ENCODE measurements around the gene GID8. TPM values are rescaled to one million over a fixed set of nuclear protein-coding genes. Genes with fewer than 3 reads are reported as not detected.

The GID8 gene
- total and polyA plus RNA-seq, 2 of the 13 experiments (the other 11 are each of a cell fraction or from before 2014, with no cell fraction given), result 39.6 to 59.8 TPM

DNA sequence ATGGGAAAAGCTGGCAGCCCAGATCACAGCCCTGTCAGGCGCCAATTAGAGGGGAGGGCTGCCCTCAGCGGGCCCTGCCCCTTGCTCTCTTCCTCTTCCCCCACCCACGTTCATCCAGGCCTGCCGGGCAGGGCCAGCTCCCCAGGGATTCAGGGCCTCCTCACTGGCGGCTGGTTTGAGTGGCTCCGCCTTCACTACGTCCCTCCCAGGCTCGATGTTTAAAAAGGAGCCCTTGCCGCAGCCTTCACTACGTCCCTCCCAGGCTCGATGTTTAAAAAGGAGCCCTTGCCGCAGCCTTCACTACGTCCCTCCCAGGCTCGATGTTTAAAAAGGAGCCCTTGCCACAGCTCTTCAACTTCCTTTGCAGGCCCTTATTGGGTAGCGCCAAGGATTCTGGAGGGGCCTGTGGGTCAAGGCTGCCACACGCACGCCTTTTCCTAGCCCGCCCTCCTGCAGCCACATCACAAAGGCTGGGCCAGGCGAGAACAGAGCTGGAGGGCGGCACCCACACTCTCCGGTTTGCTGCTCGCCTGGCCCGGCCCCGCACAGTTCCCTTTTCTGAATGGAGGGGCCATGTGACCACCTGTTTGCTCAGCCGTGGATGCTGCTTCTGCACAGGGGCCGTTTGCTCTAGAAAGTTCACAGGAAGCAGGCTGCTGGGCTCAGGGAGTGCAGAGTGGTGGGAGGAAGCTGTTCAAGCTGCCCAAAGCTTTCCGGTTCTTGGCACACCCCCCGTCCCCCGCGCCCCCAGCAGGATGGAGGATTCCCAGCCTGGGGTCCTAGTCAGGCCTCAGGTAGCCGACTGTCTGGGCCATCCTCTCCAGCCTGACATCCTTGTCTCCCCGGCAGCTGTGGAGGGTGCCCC, 16.1 kb downstream of the GID8 start (continued):
- TF ChIP-seq ARHGAP35 (CRISPR knock-in tag; IDR thresholded peaks at IDR 0.05; ENCODE audit: borderline replicate concordance) (peak; percentile 99), HNF4G (IDR thresholded peaks at IDR 0.05; ENCODE audit: borderline replicate concordance, low read depth, low read length) (no peak; the same call in 1 of the 2 replicates), HNF4G (CRISPR knock-in tag; IDR thresholded peaks at IDR 0.05; ENCODE audit: borderline replicate concordance, low read depth) (peak; percentile 75), RFXANK (CRISPR knock-in tag; IDR thresholded peaks at IDR 0.05) (peak; percentile 83; the same call in 1 of the 2 replicates), ZBTB3 (CRISPR knock-in tag; IDR thresholded peaks at IDR 0.05; ENCODE audit: borderline replicate concordance, low read depth) (no peak), TOE1 (CRISPR knock-in tag; IDR thresholded peaks at IDR 0.05) (no peak; the same call in 1 of the 2 replicates), SMYD3 (CRISPR knock-in tag; IDR thresholded peaks at IDR 0.05) (peak; percentile 98), CBX2 (IDR thresholded peaks at IDR 0.05; ENCODE audit: low read depth, low read length) (no peak; the same call in 1 of the 2 replicates), CBX2 (CRISPR knock-in tag; IDR thresholded peaks at IDR 0.05; ENCODE audit: low read depth) (peak; percentile 99; the same call in 1 of the 2 replicates), WIZ (CRISPR knock-in tag; IDR thresholded peaks at IDR 0.05) (peak; percentile 87), ZNF282 (IDR thresholded peaks at IDR 0.05; ENCODE audit: partially characterized antibody) (no peak), SMARCC2 (IDR thresholded peaks at IDR 0.05) (no peak), ZNF326 (CRISPR knock-in tag; IDR thresholded peaks at IDR 0.05; ENCODE audit: borderline replicate concordance) (0 out of 2 replicates have a peak, but pooled peaks have one; percentile 41), CHD4 (IDR thresholded peaks at IDR 0.05; ENCODE audit: borderline replicate concordance, low read length) (no peak; the same call in 1 of the 2 replicates), ZNF776 (CRISPR knock-in tag; IDR thresholded peaks at IDR 0.05) (no peak; the same call in 1 of the 2 replicates), ZNF788 (CRISPR knock-in tag; IDR thresholded peaks at IDR 0.05; ENCODE audit: borderline replicate concordance) (peak; percentile 92), PAF1 (CRISPR knock-in tag; IDR thresholded peaks at IDR 0.05) (no peak), ZNF644 (CRISPR knock-in tag; IDR thresholded peaks at IDR 0.05; ENCODE audit: low read depth) (no peak), ZFP82 (CRISPR knock-in tag; IDR thresholded peaks at IDR 0.05; ENCODE audit: borderline replicate concordance) (peak; percentile 95), ZNF230 (CRISPR knock-in tag; IDR thresholded peaks at IDR 0.05) (peak; percentile 98), PCBP2 (optimal IDR thresholded peaks at IDR 0.05; ENCODE audit: low read depth, low read length, poor library complexity, severe bottlenecking) (no peak), ZKSCAN5 (CRISPR knock-in tag; IDR thresholded peaks at IDR 0.05) (peak; percentile 75), NFKB2 (CRISPR knock-in tag; IDR thresholded peaks at IDR 0.05; ENCODE audit: borderline replicate concordance) (peak; percentile 99), GLI4 (CRISPR knock-in tag; IDR thresholded peaks at IDR 0.05; ENCODE audit: borderline replicate concordance) (peak; percentile 79)
- TF ChIP-seq, protein P1, sequence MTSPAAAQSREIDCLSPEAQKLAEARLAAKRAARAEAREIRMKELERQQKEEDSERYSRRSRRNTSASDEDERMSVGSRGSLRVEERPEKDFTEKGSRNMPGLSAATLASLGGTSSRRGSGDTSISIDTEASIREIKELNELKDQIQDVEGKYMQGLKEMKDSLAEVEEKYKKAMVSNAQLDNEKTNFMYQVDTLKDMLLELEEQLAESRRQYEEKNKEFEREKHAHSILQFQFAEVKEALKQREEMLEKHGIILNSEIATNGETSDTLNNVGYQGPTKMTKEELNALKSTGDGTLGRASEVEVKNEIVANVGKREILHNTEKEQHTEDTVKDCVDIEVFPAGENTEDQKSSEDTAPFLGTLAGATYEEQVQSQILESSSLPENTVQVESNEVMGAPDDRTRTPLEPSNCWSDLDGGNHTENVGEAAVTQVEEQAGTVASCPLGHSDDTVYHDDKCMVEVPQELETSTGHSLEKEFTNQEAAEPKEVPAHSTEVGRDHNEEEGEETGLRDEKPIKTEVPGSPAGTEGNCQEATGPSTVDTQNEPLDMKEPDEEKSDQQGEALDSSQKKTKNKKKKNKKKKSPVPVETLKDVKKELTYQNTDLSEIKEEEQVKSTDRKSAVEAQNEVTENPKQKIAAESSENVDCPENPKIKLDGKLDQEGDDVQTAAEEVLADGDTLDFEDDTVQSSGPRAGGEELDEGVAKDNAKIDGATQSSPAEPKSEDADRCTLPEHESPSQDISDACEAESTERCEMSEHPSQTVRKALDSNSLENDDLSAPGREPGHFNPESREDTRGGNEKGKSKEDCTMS (CRISPR knock-in tag; conservative IDR thresholded peaks at IDR 0.05), result no peak
- TF ChIP-seq, protein P2, sequence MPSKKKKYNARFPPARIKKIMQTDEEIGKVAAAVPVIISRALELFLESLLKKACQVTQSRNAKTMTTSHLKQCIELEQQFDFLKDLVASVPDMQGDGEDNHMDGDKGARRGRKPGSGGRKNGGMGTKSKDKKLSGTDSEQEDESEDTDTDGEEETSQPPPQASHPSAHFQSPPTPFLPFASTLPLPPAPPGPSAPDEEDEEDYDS (CRISPR knock-in tag; IDR thresholded peaks at IDR 0.05), result peak; percentile 91
- TF ChIP-seq, protein P3, sequence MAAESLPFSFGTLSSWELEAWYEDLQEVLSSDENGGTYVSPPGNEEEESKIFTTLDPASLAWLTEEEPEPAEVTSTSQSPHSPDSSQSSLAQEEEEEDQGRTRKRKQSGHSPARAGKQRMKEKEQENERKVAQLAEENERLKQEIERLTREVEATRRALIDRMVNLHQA (CRISPR knock-in tag; IDR thresholded peaks at IDR 0.05), result no peak
- TF ChIP-seq, protein P4, sequence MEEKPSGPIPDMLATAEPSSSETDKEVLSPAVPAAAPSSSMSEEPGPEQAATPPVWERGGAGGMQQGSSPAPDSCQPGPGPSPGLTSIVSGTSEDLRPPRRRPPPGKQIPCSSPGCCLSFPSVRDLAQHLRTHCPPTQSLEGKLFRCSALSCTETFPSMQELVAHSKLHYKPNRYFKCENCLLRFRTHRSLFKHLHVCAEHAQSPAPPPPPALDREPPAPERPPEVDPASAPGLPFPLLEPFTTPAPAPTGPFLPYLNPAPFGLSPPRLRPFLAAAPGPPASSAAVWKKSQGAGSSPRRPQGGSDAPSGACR (CRISPR knock-in tag; IDR thresholded peaks at IDR 0.05), result peak; percentile 7; the same call in 1 of the 2 replicates
